ENCODE results near the gene CMTM8.
A peak's percentile ranks its signal among the peaks of the same experiment; 100 is the strongest.

The CMTM8 gene

GRCh38 chr3:32323604-32324003, 85.1 kb downstream of the CMTM8 start:
- no peak for ATAC-seq

GRCh38 chr3:32325201-32325600, 86.7 kb downstream of the CMTM8 start:
- TF ChIP-seq SNAI2 (CRISPR knock-in tag; IDR thresholded peaks at IDR 0.05): no peak
- TF ChIP-seq ESRRG (CRISPR knock-in tag; IDR thresholded peaks at IDR 0.05): no peak
- no peak for TF ChIP-seq TSHZ2 (CRISPR knock-in tag; IDR thresholded peaks at IDR 0.05)
- no peak for TF ChIP-seq ZFP3 (CRISPR knock-in tag; IDR thresholded peaks at IDR 0.05)
- no peak for TF ChIP-seq RARB (CRISPR knock-in tag; IDR thresholded peaks at IDR 0.05)
- no peak for TF ChIP-seq TOX (CRISPR knock-in tag; IDR thresholded peaks at IDR 0.05; ENCODE audit: borderline replicate concordance)
- no peak for TF ChIP-seq GLIS3 (CRISPR knock-in tag; IDR thresholded peaks at IDR 0.05)
- no peak for TF ChIP-seq ZC3H10 (CRISPR knock-in tag; IDR thresholded peaks at IDR 0.05)
- no peak for TF ChIP-seq POU6F1 (CRISPR knock-in tag; IDR thresholded peaks at IDR 0.05; ENCODE audit: borderline replicate concordance, low read depth)
- TF ChIP-seq ZNF8 (CRISPR knock-in tag; IDR thresholded peaks at IDR 0.05): no peak
- no peak for TF ChIP-seq ARNTL (CRISPR knock-in tag; IDR thresholded peaks at IDR 0.05; ENCODE audit: borderline replicate concordance, low read depth)
- no peak for TF ChIP-seq CSDC2 (CRISPR knock-in tag; IDR thresholded peaks at IDR 0.05)
- TF ChIP-seq PPARA (CRISPR knock-in tag; IDR thresholded peaks at IDR 0.05; ENCODE audit: borderline replicate concordance): no peak
- no peak for TF ChIP-seq ZFP30 (CRISPR knock-in tag; IDR thresholded peaks at IDR 0.05)
- no peak for TF ChIP-seq CREB5 (CRISPR knock-in tag; IDR thresholded peaks at IDR 0.05; ENCODE audit: low read depth)
- no peak for TF ChIP-seq CSRNP3 (CRISPR knock-in tag; IDR thresholded peaks at IDR 0.05)
- no peak for TF ChIP-seq ISL1 (CRISPR knock-in tag; IDR thresholded peaks at IDR 0.05)
- TF ChIP-seq ZNF565 (CRISPR knock-in tag; conservative IDR thresholded peaks at IDR 0.05; ENCODE audit: low read depth): no peak
- no peak for TF ChIP-seq BACH2 (CRISPR knock-in tag; IDR thresholded peaks at IDR 0.05; ENCODE audit: borderline replicate concordance)
- TF ChIP-seq TCF4 (CRISPR knock-in tag; IDR thresholded peaks at IDR 0.05; ENCODE audit: borderline replicate concordance): no peak
- no peak for ATAC-seq

More at GRCh38 chr3:32323604-32324003, 85.1 kb downstream of the CMTM8 start:
- no peak for TF ChIP-seq ZNF70 (CRISPR knock-in tag; IDR thresholded peaks at IDR 0.05)

- peak; percentile 41; the same call in 1 of the 3 replicates for ATAC-seq
- no peak for TF ChIP-seq POU6F1 (CRISPR knock-in tag; IDR thresholded peaks at IDR 0.05; ENCODE audit: borderline replicate concordance, low read depth)
- no peak for TF ChIP-seq TSHZ2 (CRISPR knock-in tag; IDR thresholded peaks at IDR 0.05)
- no peak for TF ChIP-seq ZNF70 (CRISPR knock-in tag; IDR thresholded peaks at IDR 0.05)
- TF ChIP-seq RARB (CRISPR knock-in tag; IDR thresholded peaks at IDR 0.05): no peak
- no peak for TF ChIP-seq SNAI2 (CRISPR knock-in tag; IDR thresholded peaks at IDR 0.05)
- TF ChIP-seq ZFP3 (CRISPR knock-in tag; IDR thresholded peaks at IDR 0.05): no peak
- TF ChIP-seq ISL1 (CRISPR knock-in tag; IDR thresholded peaks at IDR 0.05): no peak
- TF ChIP-seq ARNTL (CRISPR knock-in tag; IDR thresholded peaks at IDR 0.05; ENCODE audit: borderline replicate concordance, low read depth): no peak
Measured at GRCh38 chr3:32325927-32326326, 87.4 kb downstream of the CMTM8 start.

All from SK-N-SH treated with all-trans-retinoic acid at 6 μM for 48 hours (cell line).